ENCODE results near the gene ADAP1. TPM values are rescaled to one million over a fixed set of nuclear protein-coding genes. Genes with fewer than 3 reads are reported as not detected.

ADAP1 gene
- total RNA-seq, 2 experiments from 2014 or later = 34.6 to 40.9 TPM

- TF ChIP-seq CTCF (IDR thresholded peaks at IDR 0.05) = no peak
- Mint-ChIP-seq H3K9me3 (no peaks in the 10 kb centered on the region), H3K27ac (no peak overlapping the region), H3K4me1 (ENCODE audit: low read depth) (peaks cover 15% of the 10 kb centered on the region), H3K36me3 (ENCODE audit: low read depth) (peaks cover 6% of the 10 kb centered on the region), H3K4me3 (no peak overlapping the region), H3K27me3 (no peaks in the 10 kb centered on the region)
- intact Hi-C loops (cut with micrococcal nuclease) = loop anchor here (5.0 kb wide), 1 partner anchor 33 kb away; no protein-coding TSS in a partner anchor
- DNase-seq (no peak), ATAC-seq (no peak)
- ChIA-PET POLR2A (no interaction called here), CTCF (interaction anchor here (0.6 kb wide), 1 partner anchor 1444 kb away, joined by 3 read pairs; no protein-coding TSS in a partner anchor)
Measured at GRCh38 chr7:913736-914520, 40.6 kb downstream of the ADAP1 start.

GRCh38 chr7:911791-912480, 42.5 kb downstream of the ADAP1 start:
- peaks cover 6% of the 10 kb centered on the region for H3K36me3 Mint-ChIP-seq (ENCODE audit: low read depth)
- no peaks in the 10 kb centered on the region for H3K9me3 Mint-ChIP-seq
- no peak overlapping the region for H3K27ac Mint-ChIP-seq
- no peak for ATAC-seq
- ChIA-PET POLR2A (interaction anchor here (1.0 to 1.9 kb wide), 4 partner anchors 11 to 63 kb away, joined by 3 to 7 read pairs (median 3); partner anchors contain the start of gene COX19), CTCF (no interaction called here)
- H3K4me3 Mint-ChIP-seq = no peak overlapping the region
- peaks cover 18% of the 10 kb centered on the region for H3K4me1 Mint-ChIP-seq (ENCODE audit: low read depth)
- TF ChIP-seq CTCF (IDR thresholded peaks at IDR 0.05) = no peak
- DNase-seq = no peak
- H3K27me3 Mint-ChIP-seq = no peaks in the 10 kb centered on the region
- intact Hi-C loops (cut with micrococcal nuclease) = loop anchor here (5.0 kb wide), 1 partner anchor 35 kb away; no protein-coding TSS in a partner anchor

- peaks cover 17% of the 10 kb centered on the region for H3K4me1 Mint-ChIP-seq (ENCODE audit: low read depth)
- CTCF ChIA-PET = interaction anchor here (1.1 to 2.8 kb wide), 4 partner anchors 10 to 134 kb away, joined by 3 to 10 read pairs (median 6); no protein-coding TSS in a partner anchor
- H3K9me3 Mint-ChIP-seq = no peaks in the 10 kb centered on the region
- no peaks in the 10 kb centered on the region for H3K27me3 Mint-ChIP-seq
- no peak overlapping the region for H3K4me3 Mint-ChIP-seq
- POLR2A ChIA-PET = interaction anchor here (1.1 to 1.8 kb wide), 3 partner anchors 12 to 64 kb away, joined by 4 to 8 read pairs (median 5); partner anchors contain the start of gene COX19
- no peak for DNase-seq
- intact Hi-C loops (cut with micrococcal nuclease) = loop anchor here (5.0 kb wide), 1 partner anchor 36 kb away; no protein-coding TSS in a partner anchor
- no peak for TF ChIP-seq CTCF (IDR thresholded peaks at IDR 0.05)
- H3K27ac Mint-ChIP-seq = no peak overlapping the region
- ATAC-seq = no peak
- H3K36me3 Mint-ChIP-seq (ENCODE audit: low read depth) = peaks cover 6% of the 10 kb centered on the region
Measured at GRCh38 chr7:910931-911431, 43.5 kb downstream of the ADAP1 start.

DNA sequence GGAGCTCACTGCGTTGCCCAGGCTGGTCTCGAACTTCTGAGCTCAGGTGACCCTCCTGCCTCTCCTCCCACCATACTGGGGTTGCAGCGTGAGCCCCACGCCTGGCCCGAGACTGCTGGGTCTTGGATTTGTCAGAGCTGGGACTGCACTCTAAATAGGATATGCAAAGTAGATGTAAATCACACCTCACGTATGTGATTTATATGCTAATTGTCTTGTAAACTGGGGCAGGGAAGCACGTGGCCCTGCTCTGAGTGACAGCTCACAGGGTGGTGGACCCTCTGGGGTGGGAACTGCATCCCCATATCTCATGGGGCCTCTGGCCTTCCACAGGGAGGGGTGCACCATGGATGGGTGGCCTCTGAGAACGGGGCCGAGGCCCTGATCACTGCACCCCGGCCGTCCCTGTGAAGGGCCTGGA, 44.0 kb downstream of the ADAP1 start:
- Mint-ChIP-seq H3K27me3 (no peaks in the 10 kb centered on the region), H3K36me3 (ENCODE audit: low read depth) (peaks cover 6% of the 10 kb centered on the region), H3K9me3 (no peaks in the 10 kb centered on the region), H3K4me3 (peak overlapping the region; percentile 41), H3K27ac (no peak overlapping the region), H3K4me1 (ENCODE audit: low read depth) (peaks cover 14% of the 10 kb centered on the region)
- ChIA-PET POLR2A (interaction anchor here (0.6 to 1.8 kb wide), 4 partner anchors 13 to 64 kb away, joined by 3 to 8 read pairs (median 4); partner anchors contain the start of gene COX19), CTCF (interaction anchor here (1.1 to 2.8 kb wide), 5 partner anchors 11 to 135 kb away, joined by 3 to 10 read pairs (median 6); no protein-coding TSS in a partner anchor)
- DNase-seq (peak; percentile 41), ATAC-seq (peak; percentile 26)
- TF ChIP-seq CTCF (IDR thresholded peaks at IDR 0.05) = no peak
- intact Hi-C loops (cut with micrococcal nuclease) = loop anchor here (5.0 kb wide), 1 partner anchor 37 kb away; no protein-coding TSS in a partner anchor

Data from activated CD8-positive, alpha-beta T cell treated with anti-CD3 and anti-CD28 coated beads for 36 hours (primary cell).